Suprapubic skin (tissue), 3 donors: ENCODE results near the gene AQP5.

ENCODE experiments used
- POLR2AphosphoS5 ChIP-seq, 3 donors: sonication (generic); formaldehyde crosslinking; IDR thresholded peaks; one replicate each; pipeline ENCODE4 v1.6.1; 2017; ENCODE audit warnings: antibody characterized with exemption in 3 of 3
- TF ChIP-seq, protein P1 (sequence below), 2 donors: fragments of 200-600 bp in 1 of 2; fragments of 450-650 bp in 1 of 2; sonication (generic) in 1 of 2; IDR thresholded peaks; one replicate each; pipeline ENCODE4 v1.5.1; 2016 to 2019; ENCODE audit warnings: antibody characterized with exemption in 2 of 2, mild to moderate bottlenecking in 1 of 2, moderate library complexity in 1 of 2

GRCh38 chr12:49936925-49937324, 24.7 kb upstream of the AQP5 start:
- TF ChIP-seq, protein P1, sequence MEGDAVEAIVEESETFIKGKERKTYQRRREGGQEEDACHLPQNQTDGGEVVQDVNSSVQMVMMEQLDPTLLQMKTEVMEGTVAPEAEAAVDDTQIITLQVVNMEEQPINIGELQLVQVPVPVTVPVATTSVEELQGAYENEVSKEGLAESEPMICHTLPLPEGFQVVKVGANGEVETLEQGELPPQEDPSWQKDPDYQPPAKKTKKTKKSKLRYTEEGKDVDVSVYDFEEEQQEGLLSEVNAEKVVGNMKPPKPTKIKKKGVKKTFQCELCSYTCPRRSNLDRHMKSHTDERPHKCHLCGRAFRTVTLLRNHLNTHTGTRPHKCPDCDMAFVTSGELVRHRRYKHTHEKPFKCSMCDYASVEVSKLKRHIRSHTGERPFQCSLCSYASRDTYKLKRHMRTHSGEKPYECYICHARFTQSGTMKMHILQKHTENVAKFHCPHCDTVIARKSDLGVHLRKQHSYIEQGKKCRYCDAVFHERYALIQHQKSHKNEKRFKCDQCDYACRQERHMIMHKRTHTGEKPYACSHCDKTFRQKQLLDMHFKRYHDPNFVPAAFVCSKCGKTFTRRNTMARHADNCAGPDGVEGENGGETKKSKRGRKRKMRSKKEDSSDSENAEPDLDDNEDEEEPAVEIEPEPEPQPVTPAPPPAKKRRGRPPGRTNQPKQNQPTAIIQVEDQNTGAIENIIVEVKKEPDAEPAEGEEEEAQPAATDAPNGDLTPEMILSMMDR (IDR thresholded peaks at IDR 0.05) = no peak
- TF ChIP-seq POLR2AphosphoS5 (IDR thresholded peaks at IDR 0.05) = no peak
